TTC549 (cell line): ENCODE data around the gene LRRC57.
"Not testable (repeated sequence)": the region's sequence is repeated elsewhere in the genome, so short reads cannot be mapped to it uniquely, and the experiment has no call there.

Source experiments
- FAIRE-seq: peaks from 2 replicates; lab custom pipeline; 2012; peaks lifted over from hg19 to GRCh38; lab: Jason Lieb, UNC

Gene LRRC57

GRCh38 chr15:42548249-42549031 lies at the start of gene LRRC57, which contains the start of gene HAUS2:
TSS of gene LRRC57 (minus strand) at chr15:42548793. CDS start at chr15:42548434, 359 bp downstream.
TSS of gene HAUS2 (plus strand) at chr15:42548838. CDS start at chr15:42548873, 35 bp downstream.
- no peak for FAIRE-seq

- no peak for FAIRE-seq
Measured at GRCh38 chr15:42595626-42596240, 47.1 kb upstream of the LRRC57 start.

- no peak for FAIRE-seq
Measured at GRCh38 chr15:42594095-42594494, 45.5 kb upstream of the LRRC57 start.

- no peak for FAIRE-seq
Measured at GRCh38 chr15:42593143-42593542, 44.5 kb upstream of the LRRC57 start.

GRCh38 chr15:42592716-42593115 lies 44.1 kb upstream of the LRRC57 start:
- no peak for FAIRE-seq

- no peak for FAIRE-seq
Measured at GRCh38 chr15:42591238-42591934, 42.8 kb upstream of the LRRC57 start.

- no peak for FAIRE-seq
Measured at GRCh38 chr15:42590619-42591237, 42.1 kb upstream of the LRRC57 start.

GRCh38 chr15:42584031-42584765 lies 35.6 kb upstream of the LRRC57 start:
- no peak for FAIRE-seq

GRCh38 chr15:42582569-42583375 lies 34.2 kb upstream of the LRRC57 start:
- no peak for FAIRE-seq

GRCh38 chr15:42581272-42581730 lies 32.7 kb upstream of the LRRC57 start:
- FAIRE-seq = no peak

- no peak for FAIRE-seq
Measured at GRCh38 chr15:42578984-42579537, 30.5 kb upstream of the LRRC57 start.

GRCh38 chr15:42577514-42578031 lies 29.0 kb upstream of the LRRC57 start:
- FAIRE-seq = no peak

- no peak for FAIRE-seq
Measured at GRCh38 chr15:42576776-42577175, 28.2 kb upstream of the LRRC57 start.

- FAIRE-seq = no peak
Measured at GRCh38 chr15:42576040-42576594, 27.5 kb upstream of the LRRC57 start.

GRCh38 chr15:42575188-42576039 lies 26.8 kb upstream of the LRRC57 start, which contains the start of gene STARD9:
TSS of gene STARD9 (plus strand) at chr15:42575606. CDS start at chr15:42575716, 110 bp downstream.
- FAIRE-seq = peak; percentile 7

- no peak for FAIRE-seq
Measured at GRCh38 chr15:42558739-42559138, 10.1 kb upstream of the LRRC57 start.

GRCh38 chr15:42556550-42557207 lies 8.1 kb upstream of the LRRC57 start:
- not testable (repeated sequence) for FAIRE-seq

GRCh38 chr15:42553554-42553953 lies 5.0 kb upstream of the LRRC57 start:
- no peak for FAIRE-seq
